GM12865 (cell line): Measurements from ENCODE around the gene TRAPPC6A.

ENCODE experiments used
- DNase-seq: peaks from one replicate; pipeline ENCODE4 v3.0.0; 2010; ENCODE audit warnings: low read depth
- H3K4me3 ChIP-seq: 2 replicates; pipeline ENCODE4 v1.5.1; 2011; ENCODE audit warnings: mild to moderate bottlenecking, low read depth, low read length, control low read depth
- TF ChIP-seq, protein P1 (sequence below): IDR thresholded peaks from 2 replicates; pipeline ENCODE4 v1.5.1; 2011; ENCODE audit warnings: low read length, control low read depth, low read depth, inconsistent platforms; ENCODE audit not compliant: insufficient read depth; ENCODE audit errors: missing control alignments

Gene TRAPPC6A

DNA sequence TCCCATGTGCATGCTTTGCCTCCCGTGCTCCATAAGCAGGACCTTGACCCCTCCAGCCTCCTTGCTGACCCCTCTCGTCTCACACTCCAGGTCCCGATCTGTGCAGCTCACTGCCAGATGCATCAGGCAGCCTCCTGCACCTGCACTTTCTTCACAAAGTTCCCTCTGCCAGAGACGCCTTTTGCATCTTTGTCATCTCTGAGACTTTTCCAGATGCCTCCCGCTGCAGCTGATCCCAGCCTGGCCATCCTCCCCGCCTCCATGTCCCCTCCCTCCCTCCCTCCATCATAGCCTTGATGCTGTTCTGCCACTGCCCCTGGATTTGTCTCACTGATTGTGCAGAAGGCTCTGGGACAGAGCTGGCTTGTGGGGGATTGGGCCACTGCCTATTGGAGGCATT is 55.2 kb downstream of the TRAPPC6A start:
- TF ChIP-seq, protein P1, sequence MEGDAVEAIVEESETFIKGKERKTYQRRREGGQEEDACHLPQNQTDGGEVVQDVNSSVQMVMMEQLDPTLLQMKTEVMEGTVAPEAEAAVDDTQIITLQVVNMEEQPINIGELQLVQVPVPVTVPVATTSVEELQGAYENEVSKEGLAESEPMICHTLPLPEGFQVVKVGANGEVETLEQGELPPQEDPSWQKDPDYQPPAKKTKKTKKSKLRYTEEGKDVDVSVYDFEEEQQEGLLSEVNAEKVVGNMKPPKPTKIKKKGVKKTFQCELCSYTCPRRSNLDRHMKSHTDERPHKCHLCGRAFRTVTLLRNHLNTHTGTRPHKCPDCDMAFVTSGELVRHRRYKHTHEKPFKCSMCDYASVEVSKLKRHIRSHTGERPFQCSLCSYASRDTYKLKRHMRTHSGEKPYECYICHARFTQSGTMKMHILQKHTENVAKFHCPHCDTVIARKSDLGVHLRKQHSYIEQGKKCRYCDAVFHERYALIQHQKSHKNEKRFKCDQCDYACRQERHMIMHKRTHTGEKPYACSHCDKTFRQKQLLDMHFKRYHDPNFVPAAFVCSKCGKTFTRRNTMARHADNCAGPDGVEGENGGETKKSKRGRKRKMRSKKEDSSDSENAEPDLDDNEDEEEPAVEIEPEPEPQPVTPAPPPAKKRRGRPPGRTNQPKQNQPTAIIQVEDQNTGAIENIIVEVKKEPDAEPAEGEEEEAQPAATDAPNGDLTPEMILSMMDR: no peak
- H3K4me3 ChIP-seq: no peak overlapping the region

DNA sequence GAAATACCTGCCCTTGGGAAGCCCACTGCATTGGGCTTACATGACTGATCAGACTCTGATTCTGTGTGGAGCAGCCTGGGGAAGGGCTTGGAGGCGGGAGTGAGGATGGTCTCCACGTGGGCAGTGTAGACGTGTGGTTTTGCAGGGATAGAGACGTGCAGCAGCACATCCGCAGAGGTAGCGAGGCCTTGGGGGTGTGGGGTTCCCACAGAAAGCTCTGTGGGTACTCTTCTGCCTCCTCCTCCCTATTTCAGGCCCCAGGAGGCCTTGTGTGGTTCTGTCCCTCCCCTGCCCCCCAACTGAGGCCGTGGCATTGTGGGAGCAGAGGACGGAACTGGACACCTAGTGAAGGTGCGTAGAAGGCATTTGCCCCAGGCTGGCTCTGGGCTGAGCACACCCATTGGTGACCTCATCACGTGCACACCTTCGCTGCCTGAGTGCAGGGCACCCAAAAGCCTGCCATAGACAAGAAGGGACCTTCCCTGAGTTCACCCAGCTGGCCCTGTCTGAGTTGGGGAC is 56.2 kb downstream of the TRAPPC6A start:
- TF ChIP-seq, protein P1: no peak
- DNase-seq: no peak
- no peak overlapping the region for H3K4me3 ChIP-seq

More for the DNA sequence above, 55.2 kb downstream of the TRAPPC6A start:
- no peak for DNase-seq

DNA sequence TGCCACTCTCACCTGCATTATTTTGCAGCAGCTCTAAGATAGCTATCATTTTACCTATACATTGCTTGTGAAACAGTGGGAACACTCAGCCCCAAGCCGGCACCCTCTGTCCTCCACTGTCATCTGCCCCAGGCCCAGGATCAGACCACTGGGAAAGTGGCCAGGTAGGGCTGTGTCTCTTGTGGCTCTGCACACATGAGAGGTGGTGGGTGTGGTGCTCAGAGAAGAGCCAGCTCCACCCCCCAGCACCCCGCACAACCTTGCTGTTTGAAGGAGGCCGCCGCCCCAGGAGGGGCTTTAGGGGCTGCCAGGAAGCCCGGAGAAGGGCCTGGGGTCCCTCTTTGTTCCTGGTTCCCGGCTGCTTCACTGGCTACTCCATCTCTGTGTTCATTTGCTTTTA is 58.5 kb downstream of the TRAPPC6A start:
- TF ChIP-seq, protein P1: no peak
- DNase-seq: no peak
- no peak overlapping the region for H3K4me3 ChIP-seq

DNA sequence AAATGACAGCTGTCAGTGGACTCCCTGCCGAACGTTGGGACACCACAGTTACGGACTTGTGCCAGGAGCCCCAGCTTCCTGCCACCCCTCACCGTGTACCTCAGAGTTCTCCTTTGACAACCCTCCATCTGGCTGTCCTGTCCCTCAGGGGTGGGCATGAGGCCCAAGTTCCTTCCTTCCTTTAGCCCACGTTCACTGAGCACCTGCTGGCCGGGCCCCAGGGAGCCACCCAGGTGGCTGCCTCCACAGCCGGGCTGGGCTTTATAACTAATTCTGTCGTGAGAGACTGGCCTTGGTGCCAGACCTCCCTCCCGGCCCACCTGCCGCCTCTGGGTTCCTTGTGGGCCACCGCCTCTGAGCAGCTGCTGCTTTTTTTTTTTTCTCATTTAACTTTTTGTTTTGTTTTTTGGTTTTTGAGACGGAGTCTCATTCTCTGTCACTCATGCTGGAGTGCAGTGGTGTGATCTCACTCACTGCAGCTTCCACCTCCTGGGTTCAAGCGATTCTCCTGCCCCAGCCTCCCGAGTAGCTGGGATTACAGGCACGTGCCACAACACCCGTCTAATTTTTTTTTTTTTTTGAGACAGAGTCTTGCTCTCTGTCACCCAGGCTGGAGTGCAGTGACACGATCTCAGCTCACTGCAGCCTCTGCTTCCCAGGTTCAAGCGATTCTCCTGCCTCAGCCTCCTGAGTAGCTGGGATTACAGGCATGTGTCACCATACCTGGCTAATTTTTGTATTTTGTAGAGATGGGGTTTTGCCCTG is 59.3 kb downstream of the TRAPPC6A start:
- H3K4me3 ChIP-seq: peak overlapping the region; percentile 35
- DNase-seq: peak; percentile 73

DNA sequence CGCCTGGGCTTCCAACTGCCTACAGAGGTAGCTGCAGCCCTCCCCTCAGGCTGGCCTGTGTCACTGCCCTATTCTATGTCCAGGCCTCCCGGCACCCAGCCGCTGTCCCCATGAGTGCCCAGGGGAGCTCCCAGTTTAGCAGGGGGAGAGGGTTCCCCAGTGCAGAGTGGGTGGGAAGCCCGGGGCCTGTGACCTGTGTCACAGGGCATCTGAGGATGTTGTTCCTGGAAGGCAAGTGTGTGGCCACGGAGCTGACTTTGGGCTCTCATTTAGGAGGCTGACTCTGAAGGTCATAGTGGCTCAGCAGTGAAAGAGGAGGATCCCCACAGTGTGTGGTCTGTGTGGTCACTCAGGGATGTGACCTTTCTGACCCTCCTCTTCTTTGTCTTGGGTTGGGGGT is 59.9 kb downstream of the TRAPPC6A start:
- peak overlapping the region; percentile 35 for H3K4me3 ChIP-seq
- no peak for DNase-seq
- TF ChIP-seq, protein P1: no peak

DNA sequence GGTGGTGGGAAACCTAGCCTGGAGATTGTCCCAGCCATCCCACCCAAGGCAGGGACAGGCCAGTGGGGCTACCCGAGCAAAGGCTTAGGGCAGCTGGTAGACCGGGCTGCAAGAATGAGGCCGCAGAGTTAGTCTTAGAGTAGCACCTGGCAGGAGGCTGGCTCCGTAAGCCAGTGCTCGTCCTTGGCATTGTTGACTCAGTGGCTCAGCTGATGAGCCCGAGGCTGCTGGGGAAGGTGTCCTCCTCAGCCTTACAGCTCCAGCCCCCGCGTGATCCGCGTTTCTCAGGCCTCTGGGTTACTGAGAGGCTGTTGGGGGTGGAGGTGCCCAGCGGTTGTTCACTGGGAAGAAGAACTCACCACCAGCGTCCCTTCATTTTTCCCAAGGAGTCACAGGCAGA is 60.4 kb downstream of the TRAPPC6A start:
- TF ChIP-seq, protein P1: no peak
- no peak for DNase-seq
- no peak overlapping the region for H3K4me3 ChIP-seq

DNA sequence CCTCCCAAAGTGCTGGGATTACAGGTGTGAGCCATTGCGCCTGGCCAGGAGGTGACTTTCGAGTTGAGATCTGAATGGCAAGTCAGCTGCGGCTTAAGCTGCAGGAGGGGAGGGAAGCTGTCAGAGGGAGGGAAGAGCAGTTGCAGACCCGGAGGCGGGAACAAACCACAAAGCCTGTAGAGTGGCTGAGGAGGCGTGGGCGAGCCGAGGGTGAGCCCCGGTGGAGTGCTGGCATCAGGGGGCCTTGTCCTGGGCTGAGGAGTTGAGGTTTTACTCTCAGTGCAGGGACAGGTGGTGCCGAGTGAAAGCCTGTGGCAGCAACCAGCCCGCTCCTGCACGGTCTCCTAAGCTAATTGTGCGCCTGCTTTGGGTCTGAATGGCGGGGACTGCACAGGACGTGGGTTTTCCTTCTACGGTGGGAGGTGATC is 60.9 kb downstream of the TRAPPC6A start:
- TF ChIP-seq, protein P1: no peak
- DNase-seq: peak; percentile 80
- no peak overlapping the region for H3K4me3 ChIP-seq
